Natural killer cell (primary cell): ENCODE results near the gene NT5C3B. TPM values are rescaled to one million over a fixed set of nuclear protein-coding genes. Genes with fewer than 3 reads are reported as not detected.
"Not testable (repeated sequence)": the region's sequence is repeated elsewhere in the genome, so short reads cannot be mapped to it uniquely, and the experiment has no call there.

ENCODE experiments used
- ATAC-seq, 3 donors: fragments of 150-1000 bp in 2 of 3; fragments of 200-7000 bp in 1 of 3; cut with Tn5 transposase; 1 replicate in 1 of 3; 2 replicates in 2 of 3; pipeline ENCODE4 v1.10.0; 2021; ENCODE audit warnings: mild to moderate bottlenecking in 2 of 3, moderate library complexity in 2 of 3
- DNase-seq, 2 donors: peaks; one replicate each; pipeline versions ENCODE4 v3.0.0 to v3.0.0-alpha.2; 2013 to 2021; ENCODE audit warnings: mixed read lengths in 1 of 2
- H3K27ac ChIP-seq: one replicate; pipeline ENCODE4 v1.5.1; 2013; ENCODE audit warnings: mild to moderate bottlenecking, low read length
- H3K27me3 ChIP-seq: one replicate; pipeline ENCODE4 v1.6.1; 2013; ENCODE audit warnings: low read length; ENCODE audit not compliant: control insufficient read depth, insufficient read depth
- H3K36me3 ChIP-seq: one replicate; pipeline ENCODE4 v1.6.1; 2013; ENCODE audit warnings: low read length; ENCODE audit not compliant: control insufficient read depth, insufficient read depth
- H3K4me1 ChIP-seq: one replicate; pipeline ENCODE4 v1.6.1; 2013; ENCODE audit warnings: low read length; ENCODE audit not compliant: control insufficient read depth, insufficient read depth
- H3K4me3 ChIP-seq: one replicate; pipeline ENCODE4 v1.5.1; 2013; ENCODE audit warnings: low read length
- H3K9me3 ChIP-seq: one replicate; pipeline ENCODE4 v1.6.1; 2013; ENCODE audit warnings: low read length; ENCODE audit not compliant: control insufficient read depth, insufficient read depth
- H3K27ac Mint-ChIP-seq, 2 donors: one replicate each; pipeline ENCODE4 v1.8.0; 2022; ENCODE audit warnings: mild to moderate bottlenecking in 2 of 2, mixed read lengths in 2 of 2, moderate library complexity in 1 of 2
- H3K27me3 Mint-ChIP-seq, 2 donors: one replicate each; pipeline ENCODE4 v1.8.0; 2022; ENCODE audit warnings: low read depth in 2 of 2, mixed read lengths in 2 of 2
- H3K36me3 Mint-ChIP-seq: one replicate; pipeline ENCODE4 v1.8.0; 2022; ENCODE audit warnings: mixed read lengths
- H3K4me1 Mint-ChIP-seq, 2 donors: one replicate each; pipeline ENCODE4 v1.8.0; 2022; ENCODE audit warnings: mixed read lengths in 2 of 2
- H3K4me3 Mint-ChIP-seq: one replicate; pipeline ENCODE4 v1.8.0; 2022; ENCODE audit warnings: mild to moderate bottlenecking, moderate library complexity, mixed read lengths
- H3K9me3 Mint-ChIP-seq, 2 donors: one replicate each; pipeline ENCODE4 v1.8.0; 2022; ENCODE audit warnings: mixed read lengths in 2 of 2
- WGBS: methylation state at CpG from one replicate; pipeline ENCODE4 v1.1.7; 2013; ENCODE audit warnings: missing lambda C conversion rate; ENCODE audit not compliant: insufficient coverage; 5-methylcytosine and 5-hydroxymethylcytosine counted together
- intact Hi-C: fragments of 100-400 bp; cut with micrococcal nuclease; formaldehyde crosslinking; loops from one replicate; pipeline ENCODE4 v1.14.2; 2022
- total RNA-seq, 4 donors: library from RNA; stranded (reverse); fragments of 120-200 nt in 1 of 4; gene quantifications; one replicate each; pipeline versions ENCODE4 v1.2.3 to v1.2.4, GENCODE V29; 2013 to 2022
- TF ChIP-seq, protein P1 (sequence below): fragments of 200-600 bp; IDR thresholded peaks from one replicate; pipeline ENCODE4 v1.8.0; 2022; ENCODE audit warnings: antibody characterized with exemption

The NT5C3B gene
- total RNA-seq, 3 donors from 2014 or later (not counting 1 experiment from before 2014, with no cell fraction given) = 9.1 to 10.0 (median 9.8) TPM

DNA sequence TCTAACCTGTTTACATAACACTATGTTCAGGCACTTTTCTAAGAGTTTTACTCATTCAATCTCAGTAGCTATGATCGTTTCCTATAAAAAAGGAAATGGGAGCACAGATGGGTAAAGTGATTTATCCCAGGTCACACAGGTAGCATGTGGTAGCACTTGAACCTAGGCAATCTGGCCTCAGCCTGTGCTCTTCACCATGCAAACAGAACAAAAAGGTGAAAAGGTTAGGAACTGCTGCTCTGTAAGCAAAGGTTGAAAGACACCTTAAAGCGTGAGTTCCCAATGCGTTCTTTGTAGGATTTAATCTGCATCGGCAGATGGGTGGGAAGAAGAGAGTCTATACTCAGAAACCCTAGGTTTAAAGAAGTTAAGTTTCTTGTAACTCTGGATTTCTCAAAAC lies 44.1 kb upstream of the NT5C3B start:
- intact Hi-C loops = no loop called here
- DNase-seq = no peak
- H3K36me3 ChIP-seq = peaks cover 58% of the 10 kb centered on the region
- H3K9me3 ChIP-seq = no peaks in the 10 kb centered on the region
- no peaks in the 10 kb centered on the region for H3K4me1 ChIP-seq
- no peak overlapping the region for H3K27ac Mint-ChIP-seq
- no peak overlapping the region for H3K4me3 ChIP-seq
- H3K4me3 Mint-ChIP-seq = no peak overlapping the region
- H3K27me3 ChIP-seq = no peaks in the 10 kb centered on the region
- H3K9me3 Mint-ChIP-seq = no peaks in the 10 kb centered on the region
- H3K36me3 Mint-ChIP-seq = peaks cover 19% of the 10 kb centered on the region
- TF ChIP-seq, protein P1, sequence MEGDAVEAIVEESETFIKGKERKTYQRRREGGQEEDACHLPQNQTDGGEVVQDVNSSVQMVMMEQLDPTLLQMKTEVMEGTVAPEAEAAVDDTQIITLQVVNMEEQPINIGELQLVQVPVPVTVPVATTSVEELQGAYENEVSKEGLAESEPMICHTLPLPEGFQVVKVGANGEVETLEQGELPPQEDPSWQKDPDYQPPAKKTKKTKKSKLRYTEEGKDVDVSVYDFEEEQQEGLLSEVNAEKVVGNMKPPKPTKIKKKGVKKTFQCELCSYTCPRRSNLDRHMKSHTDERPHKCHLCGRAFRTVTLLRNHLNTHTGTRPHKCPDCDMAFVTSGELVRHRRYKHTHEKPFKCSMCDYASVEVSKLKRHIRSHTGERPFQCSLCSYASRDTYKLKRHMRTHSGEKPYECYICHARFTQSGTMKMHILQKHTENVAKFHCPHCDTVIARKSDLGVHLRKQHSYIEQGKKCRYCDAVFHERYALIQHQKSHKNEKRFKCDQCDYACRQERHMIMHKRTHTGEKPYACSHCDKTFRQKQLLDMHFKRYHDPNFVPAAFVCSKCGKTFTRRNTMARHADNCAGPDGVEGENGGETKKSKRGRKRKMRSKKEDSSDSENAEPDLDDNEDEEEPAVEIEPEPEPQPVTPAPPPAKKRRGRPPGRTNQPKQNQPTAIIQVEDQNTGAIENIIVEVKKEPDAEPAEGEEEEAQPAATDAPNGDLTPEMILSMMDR = no peak
- H3K4me1 Mint-ChIP-seq = peaks cover 5 to 9% of the 10 kb centered on the region in 2 donors
- H3K27ac ChIP-seq = no peak overlapping the region
- WGBS = 100% methylated on average over 3 of the region's 4 CpGs
- H3K27me3 Mint-ChIP-seq = no peaks in the 10 kb centered on the region
- no peak for ATAC-seq

DNA sequence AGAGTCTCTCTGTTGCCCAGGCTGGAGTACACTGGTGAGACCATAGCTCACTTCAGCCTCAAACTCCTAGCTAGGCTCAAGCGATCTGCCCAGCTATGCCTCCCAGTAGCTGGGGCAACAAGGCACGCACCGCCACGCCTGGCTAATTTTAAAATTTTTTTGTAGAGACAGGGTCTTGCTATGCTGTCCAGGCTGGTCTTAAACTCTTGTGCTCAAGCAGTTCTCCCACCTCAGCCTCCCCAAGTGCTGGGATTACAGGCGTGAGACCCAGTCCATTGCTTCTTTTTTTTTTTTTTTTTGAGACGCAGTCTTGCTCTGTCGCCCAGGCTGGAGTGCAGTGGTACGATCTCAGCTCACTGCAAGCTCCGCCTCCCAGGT lies 38.2 kb upstream of the NT5C3B start:
- intact Hi-C loops, H3K4me3 Mint-ChIP-seq, H3K4me1 ChIP-seq, H3K27me3 Mint-ChIP-seq, H3K27ac ChIP-seq, H3K9me3 Mint-ChIP-seq, H3K4me1 Mint-ChIP-seq, ATAC-seq, H3K27ac Mint-ChIP-seq, H3K9me3 ChIP-seq, H3K27me3 ChIP-seq, H3K4me3 ChIP-seq, DNase-seq: not testable (repeated sequence)
- peaks cover 57% of the 10 kb centered on the region for H3K36me3 ChIP-seq
- 96% methylated on average over 9 of the region's 9 CpGs for WGBS
- H3K36me3 Mint-ChIP-seq = peaks cover 18% of the 10 kb centered on the region

GRCh38 chr17:41873559-41874292 lies 37.7 kb upstream of the NT5C3B start:
- TF ChIP-seq, protein P1 = no peak
- Histone ChIP-seq H3K9me3 (no peaks in the 10 kb centered on the region), H3K27ac (no peak overlapping the region), H3K36me3 (peaks cover 56% of the 10 kb centered on the region), H3K4me3 (no peak overlapping the region), H3K4me1 (no peaks in the 10 kb centered on the region), H3K27me3 (no peaks in the 10 kb centered on the region)
- Mint-ChIP-seq H3K9me3 (no peaks in the 10 kb centered on the region), H3K27me3 (no peaks in the 10 kb centered on the region), H3K4me3 (no peak overlapping the region), H3K27ac (no peak overlapping the region), H3K4me1 (no peaks in the 10 kb centered on the region), H3K36me3 (peaks cover 18% of the 10 kb centered on the region)
- WGBS = 99% methylated on average over 10 of the region's 10 CpGs
- DNase-seq = no peak
- intact Hi-C loops = no loop called here
- ATAC-seq = no peak

GRCh38 chr17:41871789-41872188 lies 35.8 kb upstream of the NT5C3B start:
- H3K27ac Mint-ChIP-seq = no peak overlapping the region
- H3K4me3 ChIP-seq = no peak overlapping the region
- no peaks in the 10 kb centered on the region for H3K27me3 Mint-ChIP-seq
- no peaks in the 10 kb centered on the region for H3K27me3 ChIP-seq
- ATAC-seq = no peak
- no peaks in the 10 kb centered on the region for H3K9me3 Mint-ChIP-seq
- H3K36me3 ChIP-seq = peaks cover 48% of the 10 kb centered on the region
- H3K4me3 Mint-ChIP-seq = no peak overlapping the region
- H3K4me1 ChIP-seq = no peaks in the 10 kb centered on the region
- DNase-seq = no peak
- no peak overlapping the region for H3K27ac ChIP-seq
- intact Hi-C loops = no loop called here
- TF ChIP-seq, protein P1 = no peak
- peaks cover 6% of the 10 kb centered on the region for H3K36me3 Mint-ChIP-seq
- no peaks in the 10 kb centered on the region for H3K4me1 Mint-ChIP-seq
- over 99% methylated on average over 10 of the region's 10 CpGs for WGBS
- no peaks in the 10 kb centered on the region for H3K9me3 ChIP-seq
